B cell (primary cell): ENCODE results near the gene NTHL1.

ENCODE experiments used
- EZH2 ChIP-seq: IDR thresholded peaks from 2 replicates; pipeline ENCODE4 v1.6.1; 2012; ENCODE audit warnings: borderline replicate concordance, low read depth, mild to moderate bottlenecking, moderate library complexity, low read length; ENCODE audit not compliant: insufficient read depth, poor library complexity, severe bottlenecking
- TF ChIP-seq, protein P1 (sequence below): fragments of 200-600 bp; IDR thresholded peaks from one replicate; pipeline ENCODE4 v1.8.0; 2022; ENCODE audit warnings: antibody characterized with exemption, mild to moderate bottlenecking

DNA sequence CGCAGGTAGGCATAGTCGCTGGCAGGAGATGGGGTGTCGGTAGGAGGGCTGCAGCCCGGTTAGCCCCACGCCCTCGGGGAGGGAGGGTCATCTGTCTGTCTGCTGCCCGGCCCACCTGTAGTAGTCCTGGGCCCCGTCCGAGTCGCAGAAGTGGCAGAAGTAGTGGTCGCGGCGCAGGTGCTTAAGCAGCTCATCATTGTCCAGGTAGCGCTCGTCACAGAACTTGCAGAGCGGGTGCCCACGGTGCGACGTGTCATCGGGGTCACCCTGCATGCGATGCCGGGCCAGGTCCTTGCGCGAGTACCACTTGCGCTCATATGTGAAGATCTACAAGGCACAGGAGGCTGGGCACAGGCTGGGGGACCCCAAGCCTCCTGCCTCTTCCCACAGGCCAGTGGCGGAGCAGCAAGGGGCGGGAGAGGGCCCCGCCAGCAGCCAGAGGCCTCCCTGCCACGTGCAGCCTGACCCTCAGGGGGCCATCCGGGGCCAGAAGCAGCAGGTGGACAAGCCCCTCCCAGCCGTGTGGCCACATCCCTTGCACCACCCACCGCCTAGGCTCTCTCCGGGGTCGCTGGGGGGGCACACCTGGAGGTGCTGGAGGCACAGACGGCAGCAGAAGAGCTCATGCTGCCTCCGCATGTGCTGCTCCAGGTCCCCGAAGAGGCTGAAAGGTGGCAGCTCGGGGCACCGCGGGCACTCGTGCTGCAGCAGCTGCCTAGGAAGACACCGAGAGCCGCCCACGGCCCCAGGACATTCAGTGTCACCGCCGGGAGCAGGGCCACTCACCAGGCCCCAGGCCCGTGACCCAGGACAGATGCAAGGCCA lies 45.0 kb downstream of the NTHL1 start:
- TF ChIP-seq, protein P1, sequence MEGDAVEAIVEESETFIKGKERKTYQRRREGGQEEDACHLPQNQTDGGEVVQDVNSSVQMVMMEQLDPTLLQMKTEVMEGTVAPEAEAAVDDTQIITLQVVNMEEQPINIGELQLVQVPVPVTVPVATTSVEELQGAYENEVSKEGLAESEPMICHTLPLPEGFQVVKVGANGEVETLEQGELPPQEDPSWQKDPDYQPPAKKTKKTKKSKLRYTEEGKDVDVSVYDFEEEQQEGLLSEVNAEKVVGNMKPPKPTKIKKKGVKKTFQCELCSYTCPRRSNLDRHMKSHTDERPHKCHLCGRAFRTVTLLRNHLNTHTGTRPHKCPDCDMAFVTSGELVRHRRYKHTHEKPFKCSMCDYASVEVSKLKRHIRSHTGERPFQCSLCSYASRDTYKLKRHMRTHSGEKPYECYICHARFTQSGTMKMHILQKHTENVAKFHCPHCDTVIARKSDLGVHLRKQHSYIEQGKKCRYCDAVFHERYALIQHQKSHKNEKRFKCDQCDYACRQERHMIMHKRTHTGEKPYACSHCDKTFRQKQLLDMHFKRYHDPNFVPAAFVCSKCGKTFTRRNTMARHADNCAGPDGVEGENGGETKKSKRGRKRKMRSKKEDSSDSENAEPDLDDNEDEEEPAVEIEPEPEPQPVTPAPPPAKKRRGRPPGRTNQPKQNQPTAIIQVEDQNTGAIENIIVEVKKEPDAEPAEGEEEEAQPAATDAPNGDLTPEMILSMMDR: no peak
- no peak for TF ChIP-seq EZH2
